ENCODE results near the gene WASF2.

Gene WASF2

DNA sequence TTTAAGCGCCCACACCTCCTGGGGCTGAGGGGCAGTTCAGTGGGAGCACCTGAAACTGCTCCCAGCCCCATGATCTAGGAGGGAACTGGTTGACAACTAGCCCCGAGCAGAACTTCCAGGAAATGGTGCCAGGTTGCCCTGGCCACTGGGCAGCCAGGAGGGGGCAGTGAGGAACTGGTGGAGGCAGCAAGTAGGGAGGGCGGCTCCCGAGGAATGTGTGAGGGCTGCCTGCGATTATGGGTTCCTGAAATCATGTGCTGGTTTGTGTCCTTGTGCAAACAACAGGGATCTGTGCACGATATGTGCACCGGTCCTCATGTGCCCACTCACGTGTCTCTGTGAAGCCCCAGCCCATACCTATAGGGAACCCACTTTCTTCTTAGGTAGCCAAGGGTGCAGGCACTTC is 87.6 kb downstream of the WASF2 start:
- DNase-seq (ENCODE audit: low spot score) = no peak
- TF ChIP-seq, protein P1, sequence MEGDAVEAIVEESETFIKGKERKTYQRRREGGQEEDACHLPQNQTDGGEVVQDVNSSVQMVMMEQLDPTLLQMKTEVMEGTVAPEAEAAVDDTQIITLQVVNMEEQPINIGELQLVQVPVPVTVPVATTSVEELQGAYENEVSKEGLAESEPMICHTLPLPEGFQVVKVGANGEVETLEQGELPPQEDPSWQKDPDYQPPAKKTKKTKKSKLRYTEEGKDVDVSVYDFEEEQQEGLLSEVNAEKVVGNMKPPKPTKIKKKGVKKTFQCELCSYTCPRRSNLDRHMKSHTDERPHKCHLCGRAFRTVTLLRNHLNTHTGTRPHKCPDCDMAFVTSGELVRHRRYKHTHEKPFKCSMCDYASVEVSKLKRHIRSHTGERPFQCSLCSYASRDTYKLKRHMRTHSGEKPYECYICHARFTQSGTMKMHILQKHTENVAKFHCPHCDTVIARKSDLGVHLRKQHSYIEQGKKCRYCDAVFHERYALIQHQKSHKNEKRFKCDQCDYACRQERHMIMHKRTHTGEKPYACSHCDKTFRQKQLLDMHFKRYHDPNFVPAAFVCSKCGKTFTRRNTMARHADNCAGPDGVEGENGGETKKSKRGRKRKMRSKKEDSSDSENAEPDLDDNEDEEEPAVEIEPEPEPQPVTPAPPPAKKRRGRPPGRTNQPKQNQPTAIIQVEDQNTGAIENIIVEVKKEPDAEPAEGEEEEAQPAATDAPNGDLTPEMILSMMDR (IDR thresholded peaks at IDR 0.05; ENCODE audit: extremely low read depth, missing control alignments) = no peak

DNA sequence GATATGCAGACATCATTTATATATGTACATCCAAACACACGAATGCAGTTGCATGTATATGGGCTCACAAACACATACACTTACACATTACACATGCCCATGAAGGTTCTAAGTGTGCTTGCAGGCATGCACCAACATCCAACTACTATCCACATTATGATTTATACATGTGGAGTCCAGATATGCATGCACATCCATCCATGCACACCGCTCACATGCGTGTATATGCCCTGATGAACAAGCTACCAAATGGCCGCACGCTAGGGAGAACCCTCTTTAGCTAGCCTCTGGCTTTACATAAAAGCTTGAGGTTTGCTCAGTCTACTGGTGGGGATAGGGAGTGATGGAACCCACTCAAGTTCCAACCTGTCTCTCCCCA is 89.0 kb downstream of the WASF2 start:
- DNase-seq (ENCODE audit: low spot score) = no peak
- TF ChIP-seq, protein P1 (IDR thresholded peaks at IDR 0.05; ENCODE audit: extremely low read depth, missing control alignments) = no peak

DNA sequence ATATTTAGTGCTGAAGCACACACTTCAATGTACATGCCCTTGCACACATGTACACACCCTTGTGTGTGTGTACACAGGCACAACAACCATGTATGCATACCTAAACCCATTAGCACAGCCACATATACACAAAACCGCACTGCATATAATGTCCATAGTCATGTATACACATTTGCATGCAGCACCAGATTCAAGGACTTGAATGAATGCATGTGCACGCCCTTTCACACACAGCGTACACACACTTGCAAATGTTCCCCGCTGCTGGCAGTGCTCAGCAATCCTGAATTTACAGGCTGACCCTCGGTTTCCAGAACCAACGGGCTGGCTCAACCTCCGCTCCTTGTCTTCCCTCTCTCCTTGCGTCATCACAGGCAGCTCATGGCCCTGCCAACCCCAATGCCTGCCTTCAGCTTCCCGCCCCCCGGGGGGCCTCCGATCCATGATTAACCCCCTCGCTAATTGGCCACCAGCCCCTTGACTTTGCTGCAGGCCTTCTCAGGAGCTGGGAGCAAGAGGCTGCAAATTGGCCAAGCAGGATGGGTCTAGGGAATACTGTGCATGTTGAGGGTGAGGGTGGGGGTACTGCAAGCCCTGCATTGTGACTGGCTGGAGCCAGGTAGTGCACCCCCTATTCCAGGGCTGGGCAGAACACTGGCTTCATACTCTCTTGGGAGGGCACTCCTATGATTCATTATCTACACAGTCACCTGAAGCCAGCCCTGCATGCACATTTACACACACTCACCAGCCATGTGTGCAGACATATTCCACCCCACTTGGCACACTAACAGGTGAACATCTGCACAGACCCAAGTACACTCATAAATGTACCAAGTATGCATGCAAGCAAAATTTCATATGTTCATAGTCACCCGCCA is 89.6 kb downstream of the WASF2 start:
- no peak for DNase-seq (ENCODE audit: low spot score)
- TF ChIP-seq, protein P1 (IDR thresholded peaks at IDR 0.05; ENCODE audit: extremely low read depth, missing control alignments) = no peak

DNA sequence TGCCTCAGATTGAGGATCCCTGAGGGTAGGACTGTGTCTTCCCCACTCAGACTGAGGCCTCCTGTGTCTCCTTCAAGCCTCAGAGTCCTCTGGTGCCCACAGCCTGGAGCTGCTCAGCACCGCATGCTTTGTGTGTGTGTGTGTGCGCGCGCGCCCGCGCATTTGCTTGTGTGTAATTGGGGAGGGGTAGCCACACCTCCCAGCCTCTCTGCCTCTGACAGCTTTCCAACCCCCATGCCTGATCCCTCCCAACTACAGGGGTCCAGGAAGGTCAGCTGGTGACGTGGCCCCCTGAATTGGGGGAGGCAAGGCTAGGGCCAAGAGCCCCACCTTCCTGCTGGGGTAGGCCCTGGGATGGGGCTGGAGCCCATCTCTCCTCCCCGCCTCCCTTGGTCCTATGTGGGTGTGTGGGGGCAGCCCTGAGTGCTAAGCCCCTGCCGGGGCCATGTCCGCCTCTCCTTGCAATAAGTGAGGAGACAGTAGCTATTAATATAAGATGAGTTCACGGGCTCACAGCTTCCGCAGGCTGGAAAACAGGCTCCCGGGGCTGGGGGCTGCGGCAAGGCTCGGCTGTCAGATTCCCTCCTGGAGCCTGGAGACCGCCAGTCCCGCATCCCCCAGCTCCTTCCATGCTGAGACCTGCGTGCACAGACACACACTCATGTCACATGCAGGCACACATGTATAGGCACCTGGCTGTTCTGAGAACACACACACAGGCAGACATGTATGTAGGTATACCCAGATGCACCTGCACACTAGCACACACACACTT is 90.5 kb downstream of the WASF2 start:
- TF ChIP-seq, protein P1 (IDR thresholded peaks at IDR 0.05; ENCODE audit: extremely low read depth, missing control alignments) = no peak
- no peak for DNase-seq (ENCODE audit: low spot score)

DNA sequence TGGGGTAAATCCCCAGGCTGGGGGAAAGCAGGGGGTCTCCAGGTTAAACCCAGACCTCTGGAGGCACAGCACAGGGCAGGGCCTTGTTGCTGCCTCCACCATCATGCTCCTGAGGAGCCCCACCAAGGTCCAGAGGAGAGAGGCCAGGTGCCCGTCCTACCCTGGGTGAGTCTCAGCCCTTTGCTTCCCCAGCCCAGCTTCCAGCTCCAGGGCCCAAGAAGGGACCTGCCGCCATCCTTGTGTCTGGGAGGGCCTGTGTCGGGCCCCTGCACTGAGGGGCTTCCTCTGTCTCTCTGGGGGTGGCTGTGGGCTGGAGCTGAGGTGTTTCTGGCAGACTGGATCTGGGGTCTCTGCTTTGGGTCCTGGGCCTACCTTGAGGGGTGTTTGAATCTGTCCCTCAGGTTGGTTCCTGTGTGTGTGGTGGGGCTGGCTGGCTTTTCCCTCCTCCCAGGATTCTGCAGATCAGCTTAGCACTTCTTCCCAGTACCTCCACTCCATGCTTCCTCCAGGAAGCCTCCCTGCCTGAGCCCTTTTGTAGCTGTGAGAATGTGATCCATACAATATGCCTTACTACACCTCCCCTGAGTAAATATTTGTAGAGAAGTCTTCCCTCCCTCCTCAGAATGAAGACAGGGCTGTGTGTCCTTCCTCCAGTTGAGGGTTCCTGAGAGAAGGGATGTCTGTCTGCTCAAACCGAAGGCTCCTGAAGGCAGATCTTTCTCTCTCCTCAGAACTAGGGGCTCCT is 91.4 kb downstream of the WASF2 start:
- DNase-seq (ENCODE audit: low spot score) = no peak
- TF ChIP-seq, protein P1 (IDR thresholded peaks at IDR 0.05; ENCODE audit: extremely low read depth, missing control alignments) = no peak

DNA sequence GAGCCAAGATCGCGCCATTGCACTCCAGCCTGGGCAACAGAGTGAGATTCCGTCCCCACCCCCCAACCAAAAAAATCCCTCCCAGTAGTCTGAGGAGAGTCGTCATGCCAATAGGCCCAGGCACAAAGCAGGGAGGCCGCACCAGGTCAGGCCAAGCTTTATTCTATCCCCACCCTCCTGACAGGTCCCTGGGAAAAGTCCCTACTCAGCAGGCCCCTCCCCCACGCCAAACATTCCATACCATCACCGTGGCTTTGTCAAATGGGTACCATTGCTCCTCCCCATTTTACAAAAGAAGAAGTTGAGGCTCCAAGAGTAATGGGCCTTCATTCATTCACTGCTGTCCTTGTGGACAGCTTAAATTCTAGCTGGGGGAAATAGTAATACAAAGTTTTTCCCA is 92.2 kb downstream of the WASF2 start:
- no peak for DNase-seq (ENCODE audit: low spot score)
- TF ChIP-seq, protein P1 (IDR thresholded peaks at IDR 0.05; ENCODE audit: extremely low read depth, missing control alignments) = no peak

Data from GM20000 (cell line).